Measurements from ENCODE around the gene DGCR2.

GRCh38 chr22:19086896-19087295 lies 35.3 kb downstream of the DGCR2 start:
- TF ChIP-seq, protein P1, sequence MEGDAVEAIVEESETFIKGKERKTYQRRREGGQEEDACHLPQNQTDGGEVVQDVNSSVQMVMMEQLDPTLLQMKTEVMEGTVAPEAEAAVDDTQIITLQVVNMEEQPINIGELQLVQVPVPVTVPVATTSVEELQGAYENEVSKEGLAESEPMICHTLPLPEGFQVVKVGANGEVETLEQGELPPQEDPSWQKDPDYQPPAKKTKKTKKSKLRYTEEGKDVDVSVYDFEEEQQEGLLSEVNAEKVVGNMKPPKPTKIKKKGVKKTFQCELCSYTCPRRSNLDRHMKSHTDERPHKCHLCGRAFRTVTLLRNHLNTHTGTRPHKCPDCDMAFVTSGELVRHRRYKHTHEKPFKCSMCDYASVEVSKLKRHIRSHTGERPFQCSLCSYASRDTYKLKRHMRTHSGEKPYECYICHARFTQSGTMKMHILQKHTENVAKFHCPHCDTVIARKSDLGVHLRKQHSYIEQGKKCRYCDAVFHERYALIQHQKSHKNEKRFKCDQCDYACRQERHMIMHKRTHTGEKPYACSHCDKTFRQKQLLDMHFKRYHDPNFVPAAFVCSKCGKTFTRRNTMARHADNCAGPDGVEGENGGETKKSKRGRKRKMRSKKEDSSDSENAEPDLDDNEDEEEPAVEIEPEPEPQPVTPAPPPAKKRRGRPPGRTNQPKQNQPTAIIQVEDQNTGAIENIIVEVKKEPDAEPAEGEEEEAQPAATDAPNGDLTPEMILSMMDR (IDR thresholded peaks at IDR 0.05) = no peak
- no peak for TF ChIP-seq POLR2A (IDR thresholded peaks at IDR 0.05)
